Thyroid gland (tissue), 4 donors: ENCODE results near the gene MSTO1. TPM values are rescaled to one million over a fixed set of nuclear protein-coding genes. Genes with fewer than 3 reads are reported as not detected.

ENCODE experiments used
- DNase-seq, 2 donors: peaks; one replicate each; pipeline ENCODE4 v3.0.0-alpha.2; 2019
- H3K27ac ChIP-seq, 3 donors: fragments of 200-600 bp; sonication (generic); 1 replicate in 2 of 3; 2 replicates in 1 of 3; pipeline ENCODE4 v1.5.1; 2016 to 2019; ENCODE audit warnings: mild to moderate bottlenecking in 1 of 3, moderate library complexity in 1 of 3
- H3K27me3 ChIP-seq: fragments of 200-600 bp; sonication (generic); one replicate; pipeline ENCODE4 v1.5.1; 2019
- H3K36me3 ChIP-seq, 2 donors: fragments of 200-600 bp; sonication (generic); one replicate each; pipeline ENCODE4 v1.5.1; 2016 to 2019
- H3K4me1 ChIP-seq, 2 donors: fragments of 200-600 bp; sonication (generic); one replicate each; pipeline ENCODE4 v1.5.1; 2017 to 2019
- H3K4me3 ChIP-seq, 3 donors: fragments of 200-600 bp; sonication (generic); replicated peaks in 1 of 3; 1 replicate in 2 of 3; 2 replicates in 1 of 3; pipeline ENCODE4 v1.5.1; 2016; ENCODE audit warnings: mild to moderate bottlenecking in 1 of 3
- H3K9me3 ChIP-seq: fragments of 200-600 bp; sonication (generic); one replicate; pipeline ENCODE4 v1.5.1; 2017
- POLR2A ChIP-seq, 2 donors: fragments of 450-650 bp; IDR thresholded peaks; one replicate each; pipeline ENCODE4 v1.6.1; 2017; ENCODE audit warnings: antibody characterized with exemption in 2 of 2, mild to moderate bottlenecking in 2 of 2, moderate library complexity in 1 of 2
- WGBS, 2 donors: methylation state at CpG; one replicate each; pipeline ENCODE4 v1.1.5; 2017; 5-methylcytosine and 5-hydroxymethylcytosine counted together
- intact Hi-C: fragments of 100-400 bp; cut with DNase I; formaldehyde crosslinking; loops from one replicate; pipeline ENCODE4 v1.15.1; 2023
- total RNA-seq, 4 donors: library from RNA; depleted of rRNA; stranded (reverse); fragments of >200 nt; gene quantifications; one replicate each; pipeline ENCODE4 v1.2.3, GENCODE V29; 2016
- TF ChIP-seq, protein P1 (sequence below), 6 experiments: fragments of 200-600 bp in 3 of 6; fragments of 450-650 bp in 3 of 6; sonication (generic) in 3 of 6; IDR thresholded peaks; one replicate each; pipeline ENCODE4 v1.5.1; 2016 to 2019; ENCODE audit warnings: antibody characterized with exemption in 6 of 6, mild to moderate bottlenecking in 2 of 6, inconsistent platforms in 1 of 6, moderate library complexity in 1 of 6

Gene MSTO1
- total RNA-seq, 4 donors from 2014 or later = 8.3 to 31.9 (median 18.6) TPM

DNA sequence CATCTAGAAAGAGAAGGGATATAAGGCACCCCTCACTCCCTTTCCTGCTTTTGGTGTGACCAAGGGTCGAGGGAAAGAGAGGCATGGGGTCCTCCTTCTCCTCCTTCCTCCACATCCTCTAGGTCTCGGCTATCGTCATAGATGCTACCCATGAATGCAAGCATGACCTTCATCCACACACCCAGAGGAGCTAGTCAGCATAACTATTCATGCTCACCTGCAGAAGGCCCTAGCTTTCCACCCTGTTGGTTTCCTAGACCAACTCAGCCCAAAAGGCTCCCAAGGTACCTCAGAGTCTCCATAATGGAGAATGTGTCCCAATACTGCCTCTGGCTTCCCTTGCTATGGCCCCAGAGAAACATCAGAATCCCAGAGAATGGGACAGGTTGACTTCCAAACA lies 33.2 kb downstream of the MSTO1 start:
- H3K4me3 ChIP-seq = no peak overlapping the region
- TF ChIP-seq POLR2A (IDR thresholded peaks at IDR 0.05) = no peak
- TF ChIP-seq, protein P1, sequence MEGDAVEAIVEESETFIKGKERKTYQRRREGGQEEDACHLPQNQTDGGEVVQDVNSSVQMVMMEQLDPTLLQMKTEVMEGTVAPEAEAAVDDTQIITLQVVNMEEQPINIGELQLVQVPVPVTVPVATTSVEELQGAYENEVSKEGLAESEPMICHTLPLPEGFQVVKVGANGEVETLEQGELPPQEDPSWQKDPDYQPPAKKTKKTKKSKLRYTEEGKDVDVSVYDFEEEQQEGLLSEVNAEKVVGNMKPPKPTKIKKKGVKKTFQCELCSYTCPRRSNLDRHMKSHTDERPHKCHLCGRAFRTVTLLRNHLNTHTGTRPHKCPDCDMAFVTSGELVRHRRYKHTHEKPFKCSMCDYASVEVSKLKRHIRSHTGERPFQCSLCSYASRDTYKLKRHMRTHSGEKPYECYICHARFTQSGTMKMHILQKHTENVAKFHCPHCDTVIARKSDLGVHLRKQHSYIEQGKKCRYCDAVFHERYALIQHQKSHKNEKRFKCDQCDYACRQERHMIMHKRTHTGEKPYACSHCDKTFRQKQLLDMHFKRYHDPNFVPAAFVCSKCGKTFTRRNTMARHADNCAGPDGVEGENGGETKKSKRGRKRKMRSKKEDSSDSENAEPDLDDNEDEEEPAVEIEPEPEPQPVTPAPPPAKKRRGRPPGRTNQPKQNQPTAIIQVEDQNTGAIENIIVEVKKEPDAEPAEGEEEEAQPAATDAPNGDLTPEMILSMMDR (IDR thresholded peaks at IDR 0.05) = no peak
- no peaks in the 10 kb centered on the region for H3K4me1 ChIP-seq
- no peak overlapping the region for H3K27ac ChIP-seq
- H3K36me3 ChIP-seq = no peaks in the 10 kb centered on the region
- intact Hi-C loops = no loop called here
- H3K27me3 ChIP-seq = no peaks in the 10 kb centered on the region
- no peaks in the 10 kb centered on the region for H3K9me3 ChIP-seq
- DNase-seq = no peak
- 79 to 84% methylated on average over 3 of the region's 3 CpGs for WGBS, 2 donors

DNA sequence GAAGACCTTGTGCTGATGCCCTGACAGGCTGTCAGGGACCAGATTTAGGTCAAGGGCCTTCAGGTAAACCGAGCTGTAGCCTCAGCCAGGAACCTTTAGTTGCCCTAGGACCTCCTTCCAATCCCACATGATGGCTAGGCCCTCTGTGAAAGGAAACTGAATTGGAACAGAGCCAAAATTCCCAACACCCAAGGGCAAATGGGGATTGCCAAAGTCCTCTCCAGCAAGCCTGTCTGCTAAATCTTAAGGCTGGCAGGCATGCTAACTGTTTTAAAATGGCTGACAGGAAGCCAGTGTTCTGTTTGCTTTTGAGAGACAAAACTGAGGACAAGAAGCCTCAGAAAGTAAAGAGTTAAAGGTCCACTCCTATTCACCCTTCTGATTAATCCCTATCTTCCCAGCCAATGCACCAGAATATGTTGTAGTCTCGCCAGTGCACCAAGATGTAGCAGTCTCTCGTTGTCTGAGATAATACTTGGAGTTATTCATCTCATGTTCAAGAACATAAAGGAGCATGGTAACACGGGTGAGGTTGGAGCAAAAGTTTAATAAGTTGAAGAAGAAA lies 35.1 kb downstream of the MSTO1 start:
- Histone ChIP-seq H3K27me3 (no peaks in the 10 kb centered on the region), H3K27ac (no peak overlapping the region), H3K4me3 (no peak overlapping the region), H3K4me1 (no peaks in the 10 kb centered on the region), H3K36me3 (no peaks in the 10 kb centered on the region), H3K9me3 (no peaks in the 10 kb centered on the region)
- no peak for TF ChIP-seq POLR2A (IDR thresholded peaks at IDR 0.05)
- TF ChIP-seq, protein P1 (IDR thresholded peaks at IDR 0.05) = no peak
- intact Hi-C loops = no loop called here
- DNase-seq = no peak
- WGBS, 2 donors = 70 to 86% methylated on average over 4 of the region's 4 CpGs

DNA sequence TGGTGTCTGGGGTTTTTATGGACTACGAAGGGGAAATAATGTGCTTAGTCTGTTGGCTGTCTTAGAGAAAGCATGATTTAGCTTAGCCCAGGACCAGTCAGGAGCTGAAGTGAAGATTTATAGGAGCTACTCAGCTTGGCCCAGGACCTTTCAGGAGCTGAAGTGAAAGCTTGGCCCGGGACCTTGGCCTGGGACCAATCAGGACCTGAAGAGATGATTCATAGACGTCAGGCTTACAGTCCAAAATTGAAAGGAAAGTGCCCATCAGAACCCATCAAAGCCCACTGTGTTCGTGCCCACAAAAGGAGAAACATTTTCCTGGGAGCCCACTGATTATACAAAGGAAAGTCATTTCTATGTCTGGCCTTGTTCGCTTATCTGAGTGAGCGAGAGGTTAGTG lies 35.6 kb downstream of the MSTO1 start:
- Histone ChIP-seq H3K27me3 (no peaks in the 10 kb centered on the region), H3K4me1 (no peaks in the 10 kb centered on the region), H3K4me3 (no peak overlapping the region), H3K36me3 (no peaks in the 10 kb centered on the region), H3K27ac (no peak overlapping the region), H3K9me3 (no peaks in the 10 kb centered on the region)
- intact Hi-C loops = no loop called here
- DNase-seq = no peak
- 69 to 83% methylated on average over 6 of the region's 6 CpGs for WGBS, 2 donors
- no peak for TF ChIP-seq POLR2A (IDR thresholded peaks at IDR 0.05)
- TF ChIP-seq, protein P1 (IDR thresholded peaks at IDR 0.05) = no peak

DNA sequence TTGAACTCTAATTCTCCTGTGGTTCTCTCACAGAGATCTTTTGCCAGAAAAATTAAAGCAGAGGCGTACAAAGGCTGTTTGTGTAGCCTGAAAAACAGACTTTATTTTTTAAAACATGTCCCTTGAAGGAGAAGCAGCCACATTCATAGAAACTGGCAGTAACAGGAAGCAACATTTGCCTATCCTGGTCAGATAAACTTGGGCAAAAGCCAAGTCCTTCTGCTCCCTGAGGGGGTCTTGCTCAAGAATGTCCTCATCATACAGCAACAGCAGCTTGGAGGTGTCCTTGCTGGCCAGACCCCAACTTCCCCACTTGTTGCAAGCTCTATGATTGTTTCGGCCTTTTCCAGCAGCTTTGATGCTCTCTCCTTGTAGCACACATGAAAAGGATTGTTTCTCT lies 36.3 kb downstream of the MSTO1 start:
- no peaks in the 10 kb centered on the region for H3K36me3 ChIP-seq
- H3K9me3 ChIP-seq = no peaks in the 10 kb centered on the region
- H3K4me1 ChIP-seq = no peaks in the 10 kb centered on the region
- H3K27me3 ChIP-seq = no peaks in the 10 kb centered on the region
- TF ChIP-seq POLR2A (IDR thresholded peaks at IDR 0.05) = no peak
- TF ChIP-seq, protein P1 (IDR thresholded peaks at IDR 0.05) = no peak
- H3K27ac ChIP-seq = no peak overlapping the region
- no peak for DNase-seq
- no peak overlapping the region for H3K4me3 ChIP-seq
- intact Hi-C loops = no loop called here
- WGBS, 2 donors = 70 to 74% methylated on average over 2 of the region's 2 CpGs

DNA sequence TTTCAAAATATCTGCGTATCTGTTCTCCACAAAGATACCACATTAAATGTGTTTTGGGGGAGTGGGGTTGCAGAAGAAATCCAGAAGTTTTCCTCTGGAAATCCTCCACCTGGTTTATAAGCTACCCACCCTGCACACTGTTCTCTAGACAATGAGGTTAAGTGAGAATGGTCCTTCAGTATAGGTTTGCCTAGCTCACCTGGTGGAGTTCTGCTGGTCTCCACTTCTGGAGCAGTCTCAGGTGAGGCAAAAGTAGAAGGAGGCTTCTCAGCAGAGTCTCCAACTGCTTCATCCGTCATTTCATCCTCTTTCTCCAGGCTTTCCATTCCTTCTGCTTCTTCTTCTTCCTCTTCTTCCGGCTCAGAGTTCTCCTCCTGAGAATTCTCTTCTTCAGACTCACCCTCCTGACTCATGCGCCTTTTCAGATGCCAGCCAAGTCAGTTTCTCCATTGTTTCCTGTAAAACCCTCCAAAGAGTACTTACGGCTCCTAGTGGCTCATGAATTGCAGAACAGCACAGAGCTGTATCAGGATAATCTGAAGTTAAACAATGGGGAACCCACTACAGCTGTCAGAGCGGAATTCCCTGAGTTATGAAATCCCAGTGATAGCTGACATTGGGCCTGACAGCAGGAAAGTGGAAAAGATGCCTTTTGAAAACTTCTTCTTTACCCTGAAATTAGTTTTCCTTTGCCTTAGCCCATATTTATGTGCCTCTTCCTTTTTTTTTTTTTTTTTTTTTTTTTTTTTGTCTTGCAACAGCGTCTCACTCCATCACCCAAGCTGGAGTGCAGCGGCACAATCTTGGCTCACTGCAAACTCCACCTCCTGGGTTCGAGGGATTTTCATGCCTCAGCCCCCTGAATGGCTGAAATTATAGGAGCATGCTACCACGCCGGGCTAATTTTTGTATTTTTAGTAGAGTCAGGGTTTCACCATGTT lies 38.5 kb downstream of the MSTO1 start:
- intact Hi-C loops = no loop called here
- 49 to 51% methylated on average over 11 of the region's 11 CpGs for whole genome bisulfite sequencing, 2 donors
- no peaks in the 10 kb centered on the region for H3K36me3 ChIP-seq
- no peak overlapping the region for H3K4me3 ChIP-seq
- no peaks in the 10 kb centered on the region for H3K27me3 ChIP-seq
- H3K27ac ChIP-seq = no peak overlapping the region
- TF ChIP-seq, protein P1 (IDR thresholded peaks at IDR 0.05) = peak in 3 of 6 experiments; percentile 24
- no peak for TF ChIP-seq POLR2A (IDR thresholded peaks at IDR 0.05)
- no peaks in the 10 kb centered on the region for H3K9me3 ChIP-seq
- no peak for DNase-seq
- no peaks in the 10 kb centered on the region for H3K4me1 ChIP-seq
